ENCODE measurements around the gene EHMT1.

GRCh38 chr9:137875846-137876245, 257.0 kb downstream of the EHMT1 start:
- TF ChIP-seq CTCF (IDR thresholded peaks at IDR 0.05; ENCODE audit: insufficient read depth, low read depth, low read length) (no peak), EZH2 (IDR thresholded peaks at IDR 0.05; ENCODE audit: insufficient read depth, low read length) (no peak)

Measured in astrocyte (in vitro differentiated cells and primary cell).